Liver (tissue), 9 donors: ENCODE measurements around the gene MICALL1. TPM values are rescaled to one million over a fixed set of nuclear protein-coding genes. Genes with fewer than 3 reads are reported as not detected.

Source experiments
- DNase-seq: peaks from one replicate; pipeline ENCODE4 v3.0.0-alpha.2; 2017; ENCODE audit warnings: low spot score
- H3K27ac ChIP-seq, 2 donors: one replicate each; pipeline ENCODE4 v1.7.0; 2013; ENCODE audit warnings: inconsistent platforms in 2 of 2, low read length in 2 of 2, control low read depth in 1 of 2, low read depth in 1 of 2, mild to moderate bottlenecking in 1 of 2
- H3K27me3 ChIP-seq, 4 donors: one replicate each; pipeline versions ENCODE4 v1.6.1 to v1.7.0; 2013; ENCODE audit warnings: low read length in 3 of 4, inconsistent platforms in 1 of 4, mild to moderate bottlenecking in 1 of 4, moderate library complexity in 1 of 4; ENCODE audit not compliant: control insufficient read depth in 4 of 4, insufficient read depth in 4 of 4
- H3K36me3 ChIP-seq, 4 donors: one replicate each; pipeline versions ENCODE4 v1.6.1 to v1.7.0; 2013; ENCODE audit warnings: low read length in 3 of 4, mild to moderate bottlenecking in 3 of 4, low read depth in 1 of 4, moderate library complexity in 1 of 4; ENCODE audit not compliant: control insufficient read depth in 4 of 4, insufficient read depth in 3 of 4
- H3K4me1 ChIP-seq, 4 donors: one replicate each; pipeline versions ENCODE4 v1.6.1 to v1.7.0; 2013; ENCODE audit warnings: low read length in 3 of 4, mild to moderate bottlenecking in 3 of 4, moderate library complexity in 1 of 4; ENCODE audit not compliant: control insufficient read depth in 4 of 4, insufficient read depth in 4 of 4
- H3K4me3 ChIP-seq, 3 donors: one replicate each; pipeline versions ENCODE4 v1.6.1 to v1.7.0; 2013; ENCODE audit warnings: low read length in 3 of 3, control low read depth in 1 of 3, low read depth in 1 of 3, mild to moderate bottlenecking in 1 of 3
- H3K9ac ChIP-seq, 2 donors: one replicate each; pipeline ENCODE4 v1.7.0; 2013; ENCODE audit warnings: low read length in 2 of 2, mild to moderate bottlenecking in 2 of 2, moderate library complexity in 2 of 2, control low read depth in 1 of 2, low read depth in 1 of 2
- H3K9me3 ChIP-seq, 4 donors: one replicate each; pipeline versions ENCODE4 v1.6.1 to v1.7.0; 2013; ENCODE audit warnings: low read length in 3 of 4; ENCODE audit not compliant: control insufficient read depth in 4 of 4
- ATF3 ChIP-seq: IDR thresholded peaks from 2 replicates; pipeline ENCODE4 v1.6.1; 2016; ENCODE audit warnings: antibody characterized with exemption
- CTCF ChIP-seq: fragments of 150-350 bp; IDR thresholded peaks from 2 replicates; pipeline ENCODE4 v1.5.1; 2017; ENCODE audit warnings: improper control_type of control experiment, low read depth, low read length; ENCODE audit not compliant: missing input control
- EGR1 ChIP-seq, 2 donors: IDR thresholded peaks; 2 replicates each; pipeline ENCODE4 v1.6.1; 2016 to 2018; ENCODE audit warnings: antibody characterized with exemption in 2 of 2, low read depth in 2 of 2
- FOXA1 ChIP-seq: IDR thresholded peaks from 2 replicates; pipeline ENCODE4 v1.6.1; 2016; ENCODE audit warnings: antibody characterized with exemption
- FOXA2 ChIP-seq: IDR thresholded peaks from 2 replicates; pipeline ENCODE4 v1.6.1; 2016; ENCODE audit warnings: antibody characterized with exemption
- GABPA ChIP-seq, 2 donors: IDR thresholded peaks in 1 of 2; conservative IDR thresholded peaks in 1 of 2; 2 replicates each; pipeline ENCODE4 v1.6.1; 2016; ENCODE audit warnings: antibody characterized with exemption in 2 of 2, mild to moderate bottlenecking in 1 of 2, moderate library complexity in 1 of 2
- HNF4A ChIP-seq, 2 donors: conservative IDR thresholded peaks; 2 replicates each; pipeline ENCODE4 v1.6.1; 2016; ENCODE audit warnings: antibody characterized with exemption in 2 of 2, mild to moderate bottlenecking in 2 of 2
- HNF4G ChIP-seq: IDR thresholded peaks from 2 replicates; pipeline ENCODE4 v1.6.1; 2016; ENCODE audit warnings: antibody characterized with exemption
- JUND ChIP-seq, 2 donors: IDR thresholded peaks; 2 replicates each; pipeline ENCODE4 v1.6.1; 2016; ENCODE audit warnings: antibody characterized with exemption in 2 of 2
- MAX ChIP-seq: IDR thresholded peaks from 2 replicates; pipeline ENCODE4 v1.6.1; 2016; ENCODE audit warnings: antibody characterized with exemption
- NR2F2 ChIP-seq: IDR thresholded peaks from 2 replicates; pipeline ENCODE4 v1.6.1; 2016; ENCODE audit warnings: antibody characterized with exemption
- RAD21 ChIP-seq, 2 donors: IDR thresholded peaks; 2 replicates each; pipeline ENCODE4 v1.6.1; 2016; ENCODE audit warnings: antibody characterized with exemption in 2 of 2, mild to moderate bottlenecking in 2 of 2
- REST ChIP-seq: IDR thresholded peaks from 2 replicates; pipeline ENCODE4 v1.6.1; 2016; ENCODE audit warnings: antibody characterized with exemption, mild to moderate bottlenecking
- RXRA ChIP-seq, 2 donors: IDR thresholded peaks; 2 replicates each; pipeline ENCODE4 v1.6.1; 2017 to 2018; ENCODE audit warnings: antibody characterized with exemption in 2 of 2, mild to moderate bottlenecking in 1 of 2
- SP1 ChIP-seq: IDR thresholded peaks from 2 replicates; pipeline ENCODE4 v1.6.1; 2018; ENCODE audit warnings: antibody characterized with exemption, mild to moderate bottlenecking
- TAF1 ChIP-seq: conservative IDR thresholded peaks from 2 replicates; pipeline ENCODE4 v1.6.1; 2016; ENCODE audit warnings: antibody characterized with exemption, mild to moderate bottlenecking
- YY1 ChIP-seq: IDR thresholded peaks from 2 replicates; pipeline ENCODE4 v1.6.1; 2016; ENCODE audit warnings: antibody characterized with exemption, mild to moderate bottlenecking
- ZBTB33 ChIP-seq: IDR thresholded peaks from 2 replicates; pipeline ENCODE4 v1.6.1; 2016; ENCODE audit warnings: antibody characterized with exemption
- WGBS: extraction: QIAGEN DNeasy Blood & Tissue Kit; methylation state at CpG from one replicate; pipeline ENCODE4 v1.1.7; 2013; 5-methylcytosine and 5-hydroxymethylcytosine counted together
- polyA plus RNA-seq, 2 donors: library from polyadenylated mRNA; stranded (reverse) in 1 of 2; unstranded in 1 of 2; fragments of 200-250 nt in 1 of 2; fragments of >200 nt in 1 of 2; fragmentation: Nextera tagmentation in 1 of 2; extraction: Ambion mirVana in 1 of 2; gene quantifications; one replicate each; pipeline versions ENCODE4 v1.2.1 to v1.2.3, GENCODE V29; 2013 to 2015
- total RNA-seq, 2 donors: library from RNA; depleted of rRNA; stranded (reverse); fragments of >200 nt; gene quantifications; one replicate each; pipeline ENCODE4 v1.2.3, GENCODE V29; 2014
- donor health status: healthy.
- donor health status: healthy.
- donor health status: healthy.
- donor health status: healthy.
- donor health status: healthy.

Gene MICALL1
- total and polyA plus RNA-seq, 4 donors: 2.0 to 9.3 (median 4.1) TPM

- Histone ChIP-seq H3K9ac (no peak overlapping the region), H3K9me3 (no peaks in the 10 kb centered on the region), H3K4me3 (no peak overlapping the region), H3K4me1 (peaks cover 0 to 5% (median 0%) of the 10 kb centered on the region in 4 donors), H3K27ac (no peak overlapping the region), H3K27me3 (no peaks in the 10 kb centered on the region), H3K36me3 (peaks cover 7 to 32% (median 14%) of the 10 kb centered on the region in 4 donors)
- 79% methylated on average over 5 of the region's 5 CpGs for WGBS
- TF ChIP-seq MAX (no peak), REST (no peak), ATF3 (no peak), YY1 (no peak), RXRA (IDR thresholded peaks at IDR 0.05) (no peak), RAD21 (IDR thresholded peaks at IDR 0.05) (no peak), ZBTB33 (no peak), JUND (IDR thresholded peaks at IDR 0.05) (no peak), TAF1 (no peak), FOXA1 (no peak), SP1 (no peak), CTCF (no peak), HNF4G (no peak), FOXA2 (no peak), EGR1 (IDR thresholded peaks at IDR 0.05; ENCODE audit: low read depth in 2 of 2) (no peak), GABPA (IDR thresholded peaks at IDR 0.05 in 1 of 2, conservative IDR thresholded peaks at IDR 0.05 in 1 of 2) (no peak), HNF4A (conservative IDR thresholded peaks at IDR 0.05) (no peak), NR2F2 (no peak)
- DNase-seq: no peak
Observed at GRCh38 chr22:37920126-37920525, 14.0 kb downstream of the MICALL1 start.
